HepG2 (cell line): ENCODE measurements around the gene TMC8. TPM values are rescaled to one million over a fixed set of nuclear protein-coding genes. Genes with fewer than 3 reads are reported as not detected.

Experiments
- ATM ChIP-seq: fragments of 450-650 bp; IDR thresholded peaks from 2 replicates; pipeline ENCODE4 v1.7.1; 2017; ENCODE audit warnings: mild to moderate bottlenecking, borderline replicate concordance
- IKZF4 ChIP-seq: sonication (generic); formaldehyde crosslinking; IDR thresholded peaks from 2 replicates; pipeline ENCODE4 v1.5.1; 2020; ENCODE audit warnings: borderline replicate concordance, mild to moderate bottlenecking, low read depth, missing genetic modification reagents; ENCODE audit errors: not compliant biosample characterization
- MIXL1 ChIP-seq: IDR thresholded peaks from 2 replicates; pipeline ENCODE4 v1.6.1; 2016
- RORA ChIP-seq: sonication (generic); formaldehyde crosslinking; IDR thresholded peaks from 2 replicates; pipeline ENCODE4 v1.5.0; 2020; ENCODE audit warnings: mild to moderate bottlenecking, missing genetic modification reagents, moderate library complexity
- SOX5 ChIP-seq: IDR thresholded peaks from 2 replicates; pipeline ENCODE4 v1.6.1; 2016; ENCODE audit warnings: borderline replicate concordance
- TBL1XR1 ChIP-seq: fragments of 150-350 bp; IDR thresholded peaks from 2 replicates; pipeline ENCODE4 v1.6.1; 2014; ENCODE audit warnings: borderline replicate concordance, low read length; ENCODE audit not compliant: partially characterized antibody
- THAP11 ChIP-seq: IDR thresholded peaks from 2 replicates; pipeline ENCODE4 v1.6.1; 2016; ENCODE audit warnings: missing biosample characterization, missing genetic modification reagents
- ZNF234 ChIP-seq: sonication (generic); formaldehyde crosslinking; conservative IDR thresholded peaks from 2 replicates; pipeline ENCODE4 v1.5.1; 2020; ENCODE audit warnings: mild to moderate bottlenecking, missing genetic modification reagents
- ZNF251 ChIP-seq: sonication (generic); formaldehyde crosslinking; IDR thresholded peaks from 2 replicates; pipeline ENCODE4 v1.9.0; 2021; ENCODE audit warnings: mild to moderate bottlenecking, missing genetic modification reagents
- ZNF577 ChIP-seq: sonication (generic); formaldehyde crosslinking; IDR thresholded peaks from 2 replicates; pipeline ENCODE4 v1.4.0; 2020; ENCODE audit warnings: mild to moderate bottlenecking, low read depth, missing genetic modification reagents, borderline replicate concordance
- ZNF749 ChIP-seq: sonication (generic); formaldehyde crosslinking; IDR thresholded peaks from 2 replicates; pipeline ENCODE4 v1.8.0; 2022; ENCODE audit warnings: mild to moderate bottlenecking, missing genetic modification reagents, moderate library complexity, borderline replicate concordance
- ZNF792 ChIP-seq: IDR thresholded peaks from 2 replicates; pipeline ENCODE4 v1.6.1; 2016
- polyA plus RNA-seq, 8 experiments: library from polyadenylated mRNA; depleted of rRNA in 3 of 8; stranded (reverse) in 7 of 8; unstranded in 1 of 8; fragments of >200 nt; fragmentation: Illumina TruSeq in 4 of 8; extraction: Trizol in 4 of 8; gene quantifications; 2 replicates each; pipeline versions ENCODE4 v1.2.1 to v1.2.3, GENCODE V29; 2011 to 2016; ENCODE audit warnings: low read depth in 4 of 8, missing spikeins in 1 of 8, mixed read lengths in 1 of 8; ENCODE audit not compliant: insufficient read depth in 1 of 8
- total RNA-seq, 5 experiments: library from RNA; depleted of rRNA; stranded (reverse); fragments of >200 nt; fragmentation: Illumina TruSeq; extraction: Trizol; gene quantifications; 2 replicates each; pipeline ENCODE4 v1.2.3, GENCODE V29; 2016; ENCODE audit warnings: low read depth in 1 of 5
- TF ChIP-seq, protein P1 (sequence below): sonication (generic); formaldehyde crosslinking; conservative IDR thresholded peaks from 2 replicates; pipeline ENCODE4 v1.8.0; 2022; ENCODE audit warnings: mild to moderate bottlenecking, moderate library complexity, missing genetic modification reagents
- TF ChIP-seq, protein P2 (sequence below): sonication (generic); formaldehyde crosslinking; IDR thresholded peaks from 2 replicates; pipeline ENCODE4 v1.4.0; 2020; ENCODE audit warnings: missing genetic modification reagents, borderline replicate concordance
- TF ChIP-seq, protein P3 (sequence below): sonication (generic); formaldehyde crosslinking; conservative IDR thresholded peaks from 2 replicates; pipeline ENCODE4 v1.4.0; 2020; ENCODE audit warnings: missing genetic modification reagents
- TF ChIP-seq, protein P4 (sequence below): sonication (generic); formaldehyde crosslinking; IDR thresholded peaks from 2 replicates; pipeline ENCODE4 v1.4.0; 2020; ENCODE audit warnings: mild to moderate bottlenecking, missing genetic modification reagents
- TF ChIP-seq, protein P5 (sequence below): sonication (generic); formaldehyde crosslinking; IDR thresholded peaks from 2 replicates; pipeline ENCODE4 v1.4.0; 2020; ENCODE audit warnings: missing genetic modification reagents

TMC8 gene
- total and polyA plus RNA-seq, 2 of the 13 experiments (the other 11 are each of a cell fraction or from before 2014, with no cell fraction given), result 0.53 to 7.8 TPM

DNA sequence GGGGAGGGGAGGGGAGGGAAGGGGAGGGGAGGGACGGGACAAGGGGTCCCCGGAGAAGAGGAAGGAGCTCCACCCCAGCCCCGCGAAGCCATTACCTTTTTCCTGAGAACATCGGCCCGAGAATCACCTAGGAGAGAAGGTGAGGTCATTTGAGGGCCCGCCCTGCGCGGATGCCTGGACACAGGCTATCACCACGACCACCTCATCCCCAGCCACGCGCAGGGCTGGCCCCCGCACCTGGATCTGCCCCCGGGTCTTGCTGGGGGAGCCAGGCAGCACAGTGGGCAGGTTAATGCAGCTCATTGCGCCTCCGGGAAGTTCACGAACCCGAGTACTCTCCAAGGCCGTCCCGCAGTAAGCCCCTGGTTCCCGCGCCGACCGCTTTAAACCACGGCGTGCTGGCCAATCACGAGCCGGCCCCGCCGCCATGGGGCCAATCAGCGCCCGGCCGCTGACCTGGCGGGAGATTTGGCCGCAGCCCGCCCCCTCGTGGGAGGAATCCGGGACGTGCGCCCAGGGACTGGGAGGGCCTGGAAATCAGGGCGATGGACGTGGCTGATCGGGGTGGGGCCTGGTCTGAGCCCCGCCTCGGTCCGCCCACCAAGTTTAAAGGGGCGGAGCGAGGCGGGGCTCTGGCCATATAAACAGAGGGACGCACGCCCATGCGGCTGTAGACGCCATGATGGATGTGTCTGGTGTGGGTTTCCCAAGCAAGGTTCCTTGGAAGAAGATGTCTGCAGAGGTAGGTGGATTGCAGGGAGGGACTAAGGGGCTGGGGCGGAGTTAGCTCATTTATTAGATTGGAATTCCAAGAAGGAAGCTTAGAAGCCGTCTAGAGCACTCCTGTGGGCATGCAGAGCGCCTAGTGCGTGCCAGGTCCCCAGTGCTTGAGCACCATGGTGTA is 56.4 kb downstream of the TMC8 start, which contains the start of the genes AFMID and TK1 (continued):
- TF ChIP-seq ZNF234 (no peak), THAP11 (peak; percentile 86), TBL1XR1 (peak; percentile 77), ATM (no peak), MIXL1 (peak; percentile 82; the same call in 1 of the 2 replicates), RORA (CRISPR knock-in tag) (no peak), ZNF749 (CRISPR knock-in tag) (peak; percentile 100), ZNF577 (CRISPR knock-in tag) (no peak), SOX5 (CRISPR knock-in tag) (peak; percentile 66; the same call in 1 of the 2 replicates), ZNF792 (CRISPR knock-in tag) (peak; percentile 89), IKZF4 (CRISPR knock-in tag) (peak; percentile 93), ZNF251 (no peak)
- TF ChIP-seq, protein P1, sequence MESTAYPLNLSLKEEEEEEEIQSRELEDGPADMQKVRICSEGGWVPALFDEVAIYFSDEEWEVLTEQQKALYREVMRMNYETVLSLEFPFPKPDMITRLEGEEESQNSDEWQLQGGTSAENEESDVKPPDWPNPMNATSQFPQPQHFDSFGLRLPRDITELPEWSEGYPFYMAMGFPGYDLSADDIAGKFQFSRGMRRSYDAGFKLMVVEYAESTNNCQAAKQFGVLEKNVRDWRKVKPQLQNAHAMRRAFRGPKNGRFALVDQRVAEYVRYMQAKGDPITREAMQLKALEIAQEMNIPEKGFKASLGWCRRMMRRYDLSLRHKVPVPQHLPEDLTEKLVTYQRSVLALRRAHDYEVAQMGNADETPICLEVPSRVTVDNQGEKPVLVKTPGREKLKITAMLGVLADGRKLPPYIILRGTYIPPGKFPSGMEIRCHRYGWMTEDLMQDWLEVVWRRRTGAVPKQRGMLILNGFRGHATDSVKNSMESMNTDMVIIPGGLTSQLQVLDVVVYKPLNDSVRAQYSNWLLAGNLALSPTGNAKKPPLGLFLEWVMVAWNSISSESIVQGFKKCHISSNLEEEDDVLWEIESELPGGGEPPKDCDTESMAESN (CRISPR knock-in tag), result peak; percentile 100
- TF ChIP-seq, protein P2, sequence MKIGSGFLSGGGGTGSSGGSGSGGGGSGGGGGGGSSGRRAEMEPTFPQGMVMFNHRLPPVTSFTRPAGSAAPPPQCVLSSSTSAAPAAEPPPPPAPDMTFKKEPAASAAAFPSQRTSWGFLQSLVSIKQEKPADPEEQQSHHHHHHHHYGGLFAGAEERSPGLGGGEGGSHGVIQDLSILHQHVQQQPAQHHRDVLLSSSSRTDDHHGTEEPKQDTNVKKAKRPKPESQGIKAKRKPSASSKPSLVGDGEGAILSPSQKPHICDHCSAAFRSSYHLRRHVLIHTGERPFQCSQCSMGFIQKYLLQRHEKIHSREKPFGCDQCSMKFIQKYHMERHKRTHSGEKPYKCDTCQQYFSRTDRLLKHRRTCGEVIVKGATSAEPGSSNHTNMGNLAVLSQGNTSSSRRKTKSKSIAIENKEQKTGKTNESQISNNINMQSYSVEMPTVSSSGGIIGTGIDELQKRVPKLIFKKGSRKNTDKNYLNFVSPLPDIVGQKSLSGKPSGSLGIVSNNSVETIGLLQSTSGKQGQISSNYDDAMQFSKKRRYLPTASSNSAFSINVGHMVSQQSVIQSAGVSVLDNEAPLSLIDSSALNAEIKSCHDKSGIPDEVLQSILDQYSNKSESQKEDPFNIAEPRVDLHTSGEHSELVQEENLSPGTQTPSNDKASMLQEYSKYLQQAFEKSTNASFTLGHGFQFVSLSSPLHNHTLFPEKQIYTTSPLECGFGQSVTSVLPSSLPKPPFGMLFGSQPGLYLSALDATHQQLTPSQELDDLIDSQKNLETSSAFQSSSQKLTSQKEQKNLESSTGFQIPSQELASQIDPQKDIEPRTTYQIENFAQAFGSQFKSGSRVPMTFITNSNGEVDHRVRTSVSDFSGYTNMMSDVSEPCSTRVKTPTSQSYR, result 0 out of 2 replicates have a peak, but pooled peaks have one; percentile 8
- TF ChIP-seq, protein P3, sequence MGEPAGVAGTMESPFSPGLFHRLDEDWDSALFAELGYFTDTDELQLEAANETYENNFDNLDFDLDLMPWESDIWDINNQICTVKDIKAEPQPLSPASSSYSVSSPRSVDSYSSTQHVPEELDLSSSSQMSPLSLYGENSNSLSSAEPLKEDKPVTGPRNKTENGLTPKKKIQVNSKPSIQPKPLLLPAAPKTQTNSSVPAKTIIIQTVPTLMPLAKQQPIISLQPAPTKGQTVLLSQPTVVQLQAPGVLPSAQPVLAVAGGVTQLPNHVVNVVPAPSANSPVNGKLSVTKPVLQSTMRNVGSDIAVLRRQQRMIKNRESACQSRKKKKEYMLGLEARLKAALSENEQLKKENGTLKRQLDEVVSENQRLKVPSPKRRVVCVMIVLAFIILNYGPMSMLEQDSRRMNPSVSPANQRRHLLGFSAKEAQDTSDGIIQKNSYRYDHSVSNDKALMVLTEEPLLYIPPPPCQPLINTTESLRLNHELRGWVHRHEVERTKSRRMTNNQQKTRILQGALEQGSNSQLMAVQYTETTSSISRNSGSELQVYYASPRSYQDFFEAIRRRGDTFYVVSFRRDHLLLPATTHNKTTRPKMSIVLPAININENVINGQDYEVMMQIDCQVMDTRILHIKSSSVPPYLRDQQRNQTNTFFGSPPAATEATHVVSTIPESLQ (CRISPR knock-in tag), result peak; percentile 35
- TF ChIP-seq, protein P4, sequence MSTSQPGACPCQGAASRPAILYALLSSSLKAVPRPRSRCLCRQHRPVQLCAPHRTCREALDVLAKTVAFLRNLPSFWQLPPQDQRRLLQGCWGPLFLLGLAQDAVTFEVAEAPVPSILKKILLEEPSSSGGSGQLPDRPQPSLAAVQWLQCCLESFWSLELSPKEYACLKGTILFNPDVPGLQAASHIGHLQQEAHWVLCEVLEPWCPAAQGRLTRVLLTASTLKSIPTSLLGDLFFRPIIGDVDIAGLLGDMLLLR (CRISPR knock-in tag), result peak; percentile 90
- TF ChIP-seq, protein P5, sequence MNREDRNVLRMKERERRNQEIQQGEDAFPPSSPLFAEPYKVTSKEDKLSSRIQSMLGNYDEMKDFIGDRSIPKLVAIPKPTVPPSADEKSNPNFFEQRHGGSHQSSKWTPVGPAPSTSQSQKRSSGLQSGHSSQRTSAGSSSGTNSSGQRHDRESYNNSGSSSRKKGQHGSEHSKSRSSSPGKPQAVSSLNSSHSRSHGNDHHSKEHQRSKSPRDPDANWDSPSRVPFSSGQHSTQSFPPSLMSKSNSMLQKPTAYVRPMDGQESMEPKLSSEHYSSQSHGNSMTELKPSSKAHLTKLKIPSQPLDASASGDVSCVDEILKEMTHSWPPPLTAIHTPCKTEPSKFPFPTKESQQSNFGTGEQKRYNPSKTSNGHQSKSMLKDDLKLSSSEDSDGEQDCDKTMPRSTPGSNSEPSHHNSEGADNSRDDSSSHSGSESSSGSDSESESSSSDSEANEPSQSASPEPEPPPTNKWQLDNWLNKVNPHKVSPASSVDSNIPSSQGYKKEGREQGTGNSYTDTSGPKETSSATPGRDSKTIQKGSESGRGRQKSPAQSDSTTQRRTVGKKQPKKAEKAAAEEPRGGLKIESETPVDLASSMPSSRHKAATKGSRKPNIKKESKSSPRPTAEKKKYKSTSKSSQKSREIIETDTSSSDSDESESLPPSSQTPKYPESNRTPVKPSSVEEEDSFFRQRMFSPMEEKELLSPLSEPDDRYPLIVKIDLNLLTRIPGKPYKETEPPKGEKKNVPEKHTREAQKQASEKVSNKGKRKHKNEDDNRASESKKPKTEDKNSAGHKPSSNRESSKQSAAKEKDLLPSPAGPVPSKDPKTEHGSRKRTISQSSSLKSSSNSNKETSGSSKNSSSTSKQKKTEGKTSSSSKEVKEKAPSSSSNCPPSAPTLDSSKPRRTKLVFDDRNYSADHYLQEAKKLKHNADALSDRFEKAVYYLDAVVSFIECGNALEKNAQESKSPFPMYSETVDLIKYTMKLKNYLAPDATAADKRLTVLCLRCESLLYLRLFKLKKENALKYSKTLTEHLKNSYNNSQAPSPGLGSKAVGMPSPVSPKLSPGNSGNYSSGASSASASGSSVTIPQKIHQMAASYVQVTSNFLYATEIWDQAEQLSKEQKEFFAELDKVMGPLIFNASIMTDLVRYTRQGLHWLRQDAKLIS, result no peak
